GM23248 (cell line): ENCODE results near the gene RORB. TPM values are rescaled to one million over a fixed set of nuclear protein-coding genes. Genes with fewer than 3 reads are reported as not detected.

Experiments used
- DNase-seq: peaks from one replicate; pipeline ENCODE4 v3.0.0-alpha.2; 2015
- H2AFZ ChIP-seq: fragments of 200-600 bp; sonication (generic); 2 replicates; pipeline ENCODE4 v1.6.1; 2016; ENCODE audit warnings: antibody characterized with exemption
- H3F3A ChIP-seq: fragments of 200-600 bp; sonication (generic); 2 replicates; pipeline ENCODE4 v1.6.1; 2016; ENCODE audit warnings: mild to moderate bottlenecking, antibody characterized with exemption, mixed run types; ENCODE audit not compliant: insufficient read depth
- H3K27ac ChIP-seq: fragments of 200-600 bp; sonication (generic); 2 replicates; pipeline ENCODE4 v1.5.1; 2016; ENCODE audit warnings: mild to moderate bottlenecking
- H3K27me3 ChIP-seq: fragments of 200-600 bp; sonication (generic); replicated peaks from 2 replicates; pipeline ENCODE4 v1.6.1; 2016; ENCODE audit warnings: mild to moderate bottlenecking; ENCODE audit not compliant: insufficient read depth
- H3K36me3 ChIP-seq: fragments of 200-600 bp; sonication (generic); 2 replicates; pipeline ENCODE4 v1.6.1; 2016; ENCODE audit warnings: low read depth, mild to moderate bottlenecking
- H3K4me1 ChIP-seq: fragments of 200-600 bp; sonication (generic); 2 replicates; pipeline ENCODE4 v1.6.1; 2016; ENCODE audit warnings: mild to moderate bottlenecking; ENCODE audit not compliant: insufficient read depth
- H3K4me2 ChIP-seq: fragments of 200-600 bp; sonication (generic); one replicate; pipeline ENCODE4 v1.6.1; 2016; ENCODE audit warnings: mild to moderate bottlenecking; ENCODE audit not compliant: unreplicated experiment
- H3K4me3 ChIP-seq: fragments of 200-600 bp; sonication (generic); 2 replicates; pipeline ENCODE4 v1.5.1; 2016; ENCODE audit warnings: mild to moderate bottlenecking
- H3K79me2 ChIP-seq: fragments of 200-600 bp; sonication (generic); 2 replicates; pipeline ENCODE4 v1.6.1; 2016; ENCODE audit warnings: mild to moderate bottlenecking; ENCODE audit not compliant: insufficient read depth
- H3K9ac ChIP-seq: fragments of 200-600 bp; sonication (generic); 2 replicates; pipeline ENCODE4 v1.6.1; 2016; ENCODE audit warnings: mild to moderate bottlenecking
- H3K9me2 ChIP-seq: fragments of 200-600 bp; sonication (generic); 2 replicates; pipeline ENCODE4 v1.6.1; 2016; ENCODE audit warnings: mixed run types, mild to moderate bottlenecking, moderate library complexity; ENCODE audit not compliant: insufficient read depth
- H3K9me3 ChIP-seq: fragments of 200-600 bp; sonication (generic); one replicate; pipeline ENCODE4 v1.6.1; 2017; ENCODE audit warnings: low read depth
- H4K20me1 ChIP-seq: fragments of 200-600 bp; sonication (generic); 2 replicates; pipeline ENCODE4 v1.6.0; 2016; ENCODE audit not compliant: insufficient read depth
- EZH2 ChIP-seq: fragments of 200-600 bp; sonication (generic); IDR thresholded peaks from 2 replicates; pipeline ENCODE4 v1.6.1; 2018; ENCODE audit warnings: antibody characterized with exemption, mild to moderate bottlenecking; ENCODE audit not compliant: insufficient read depth, poor library complexity, severe bottlenecking
- EZH2phosphoT487 ChIP-seq: fragments of 200-600 bp; sonication (generic); IDR thresholded peaks from 2 replicates; pipeline ENCODE4 v1.6.1; 2018; ENCODE audit warnings: antibody characterized with exemption, moderate library complexity, mild to moderate bottlenecking, low read depth; ENCODE audit not compliant: insufficient read depth
- WGBS, 2 experiments: methylation state at CpG; one replicate each; pipeline ENCODE4 v1.1.6; 2015 to 2017; ENCODE audit warnings: low lambda C conversion rate in 2 of 2, low coverage in 1 of 2; ENCODE audit errors: missing lambda C conversion rate in 2 of 2; 5-methylcytosine and 5-hydroxymethylcytosine counted together
- in situ Hi-C: fragments of 300-500 bp; cut with MboI; formaldehyde crosslinking; loops from 2 replicates; pipeline ENCODE4 v1.15.0; 2020
- polyA plus RNA-seq: library from polyadenylated mRNA; unstranded; fragments of >200 nt; fragmentation: Nextera tagmentation; extraction: Ambion mirVana; gene quantifications from 2 replicates; pipeline ENCODE4 v1.2.1, GENCODE V29; 2016
- total RNA-seq: library from RNA; depleted of rRNA; stranded (reverse); fragments of >200 nt; shearing (Covaris generic); gene quantifications from 2 replicates; pipeline ENCODE4 v1.2.3, GENCODE V29; 2014

RORB gene
- total and polyA plus RNA-seq, 2 experiments from 2014 or later = not detected

GRCh38 chr9:74719306-74719705 lies 222.2 kb downstream of the RORB start:
- TF ChIP-seq EZH2 (no peak), EZH2phosphoT487 (no peak)
- H3K79me2 ChIP-seq = no peaks in the 10 kb centered on the region
- H3K27ac ChIP-seq = no peak overlapping the region
- H3K4me1 ChIP-seq = no peaks in the 10 kb centered on the region
- no peaks in the 10 kb centered on the region for H3K9me3 ChIP-seq
- 21 to 32% methylated on average over 1 of the region's 1 CpG for WGBS, 2 experiments
- no peaks in the 10 kb centered on the region for H3K36me3 ChIP-seq
- in situ Hi-C loops = no loop called here
- DNase-seq = no peak
- H3F3A ChIP-seq = no peaks in the 10 kb centered on the region
- no peaks in the 10 kb centered on the region for H3K9me2 ChIP-seq
- H3K27me3 ChIP-seq = 0 out of 2 replicates have a peak, but pooled peaks cover 4% of the 10 kb centered on the region
- no peak overlapping the region for H3K9ac ChIP-seq
- no peaks in the 10 kb centered on the region for H4K20me1 ChIP-seq
- no peak overlapping the region for H2AFZ ChIP-seq
- no peak overlapping the region for H3K4me2 ChIP-seq
- no peak overlapping the region for H3K4me3 ChIP-seq

- 18 to 27% methylated on average over 5 of the region's 5 CpGs for WGBS, 2 experiments
- no peak for DNase-seq
- H3K9me3 ChIP-seq = no peaks in the 10 kb centered on the region
- TF ChIP-seq EZH2phosphoT487 = no peak
- TF ChIP-seq EZH2 = no peak
- H3K4me3 ChIP-seq = no peak overlapping the region
- H3K9me2 ChIP-seq = no peaks in the 10 kb centered on the region
- H4K20me1 ChIP-seq = no peaks in the 10 kb centered on the region
- H3K36me3 ChIP-seq = no peaks in the 10 kb centered on the region
- in situ Hi-C loops = no loop called here
- no peak overlapping the region for H3K4me2 ChIP-seq
- no peaks in the 10 kb centered on the region for H3F3A ChIP-seq
- H3K27me3 ChIP-seq = 0 out of 2 replicates have a peak, but pooled peaks cover 4% of the 10 kb centered on the region
- no peaks in the 10 kb centered on the region for H3K4me1 ChIP-seq
- no peak overlapping the region for H3K9ac ChIP-seq
- no peaks in the 10 kb centered on the region for H3K79me2 ChIP-seq
- H2AFZ ChIP-seq = no peak overlapping the region
- H3K27ac ChIP-seq = no peak overlapping the region
These were observed 224.8 kb downstream of the RORB start for GRCh38 chr9:74721696-74722660.

GRCh38 chr9:74724317-74724716 lies 227.2 kb downstream of the RORB start:
- TF ChIP-seq EZH2phosphoT487 (no peak), EZH2 (no peak)
- no peaks in the 10 kb centered on the region for H3K4me1 ChIP-seq
- H3K4me2 ChIP-seq = no peak overlapping the region
- H3K27me3 ChIP-seq = peaks cover 4% of the 10 kb centered on the region; the same call in 1 of the 2 replicates
- 40 to 45% methylated on average over 5 of the region's 5 CpGs for WGBS, 2 experiments
- no peak overlapping the region for H3K4me3 ChIP-seq
- H3K9me3 ChIP-seq = no peaks in the 10 kb centered on the region
- no peak for DNase-seq
- H3K27ac ChIP-seq = no peak overlapping the region
- H4K20me1 ChIP-seq = no peaks in the 10 kb centered on the region
- in situ Hi-C loops = no loop called here
- no peaks in the 10 kb centered on the region for H3F3A ChIP-seq
- H3K9ac ChIP-seq = no peak overlapping the region
- H2AFZ ChIP-seq = no peak overlapping the region
- no peaks in the 10 kb centered on the region for H3K9me2 ChIP-seq
- no peaks in the 10 kb centered on the region for H3K79me2 ChIP-seq
- no peaks in the 10 kb centered on the region for H3K36me3 ChIP-seq

GRCh38 chr9:74726581-74726980 lies 229.4 kb downstream of the RORB start:
- in situ Hi-C loops = no loop called here
- 85 to 88% methylated on average over 3 of the region's 3 CpGs for WGBS, 2 experiments

More at GRCh38 chr9:74726581-74726980, 229.4 kb downstream of the RORB start:
- Histone ChIP-seq H2AFZ (no peak overlapping the region), H3K4me1 (no peaks in the 10 kb centered on the region), H3K27ac (no peak overlapping the region), H3K9ac (no peak overlapping the region), H3K79me2 (no peaks in the 10 kb centered on the region), H3K4me2 (no peak overlapping the region), H3K9me3 (no peaks in the 10 kb centered on the region), H3K4me3 (no peak overlapping the region), H3K36me3 (no peaks in the 10 kb centered on the region), H3K27me3 (peaks cover 5% of the 10 kb centered on the region; the same call in 1 of the 2 replicates), H4K20me1 (no peaks in the 10 kb centered on the region), H3F3A (no peaks in the 10 kb centered on the region), H3K9me2 (no peaks in the 10 kb centered on the region)
- TF ChIP-seq EZH2 = no peak
- no peak for TF ChIP-seq EZH2phosphoT487
- no peak for DNase-seq
